GM18861 (cell line): ENCODE results near the gene APBB1IP.

ENCODE experiments used
- ATAC-seq: cut with Tn5 transposase; IDR thresholded peaks from one replicate; pipeline ENCODE4 v1.9.1; 2021; ENCODE audit not compliant: unreplicated experiment

Gene APBB1IP

GRCh38 chr10:26505491-26505890 is 67.3 kb downstream of the APBB1IP start:
- no peak for ATAC-seq

GRCh38 chr10:26506736-26507135 is 68.6 kb downstream of the APBB1IP start:
- no peak for ATAC-seq

GRCh38 chr10:26507441-26507840 is 69.3 kb downstream of the APBB1IP start:
- ATAC-seq, result no peak

- no peak for ATAC-seq
Observed at GRCh38 chr10:26508016-26508415, 69.9 kb downstream of the APBB1IP start.

DNA sequence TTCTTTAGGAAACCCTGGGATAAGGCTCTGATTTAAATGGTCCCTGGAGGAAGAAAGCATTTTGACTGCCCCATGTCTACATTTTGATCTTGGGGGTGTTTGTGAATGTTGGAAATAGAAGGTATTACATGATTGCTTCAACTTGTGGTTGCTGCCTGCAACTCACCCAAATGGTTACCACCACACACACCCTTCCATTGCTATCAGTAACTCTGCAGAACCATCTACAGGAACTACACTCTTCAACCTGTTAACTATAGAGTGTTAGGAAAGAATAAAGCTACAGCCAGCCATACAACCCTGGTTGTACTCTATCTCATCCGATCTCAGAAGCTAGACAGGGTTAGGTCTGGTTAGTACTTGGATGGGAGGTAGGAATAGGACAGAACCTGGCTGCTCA is 71.2 kb downstream of the APBB1IP start:
- no peak for ATAC-seq

GRCh38 chr10:26513101-26513500 is 75.0 kb downstream of the APBB1IP start:
- no peak for ATAC-seq

- ATAC-seq, result no peak
Observed at GRCh38 chr10:26516540-26517101, 78.5 kb downstream of the APBB1IP start.

DNA sequence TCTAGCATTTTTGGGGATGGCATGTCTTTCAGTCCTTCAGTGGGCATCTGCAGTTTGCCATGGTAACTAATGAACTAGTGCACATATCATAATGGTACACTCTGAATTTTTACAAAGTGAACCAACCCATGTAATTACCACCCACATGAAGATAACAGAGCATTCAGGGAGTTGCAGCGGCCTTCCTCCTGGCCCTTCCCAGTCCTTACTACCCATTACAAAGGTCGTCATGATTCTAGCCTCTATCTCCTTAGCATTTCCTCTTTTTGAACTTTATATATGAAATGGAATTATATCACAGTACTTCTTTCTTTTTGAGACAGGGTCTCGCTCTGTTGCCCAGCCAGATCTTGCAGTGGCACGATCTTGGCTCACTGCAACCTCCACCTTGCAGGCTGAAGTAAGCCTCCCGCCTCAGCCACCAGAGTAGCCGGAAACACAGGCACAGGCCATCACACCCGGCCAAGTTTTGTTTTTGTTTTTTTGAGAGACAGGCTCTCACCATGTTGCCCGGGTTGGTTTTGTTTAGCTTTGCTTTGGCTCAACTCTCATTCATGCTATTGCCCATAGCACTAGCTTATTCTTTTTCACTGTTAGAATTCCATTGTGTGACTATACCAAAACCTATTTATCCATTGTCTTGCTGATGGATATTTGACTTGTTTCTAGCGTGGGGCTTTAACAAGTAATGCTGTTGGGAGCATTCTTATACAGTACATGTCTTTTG is 79.2 kb downstream of the APBB1IP start:
- no peak for ATAC-seq

DNA sequence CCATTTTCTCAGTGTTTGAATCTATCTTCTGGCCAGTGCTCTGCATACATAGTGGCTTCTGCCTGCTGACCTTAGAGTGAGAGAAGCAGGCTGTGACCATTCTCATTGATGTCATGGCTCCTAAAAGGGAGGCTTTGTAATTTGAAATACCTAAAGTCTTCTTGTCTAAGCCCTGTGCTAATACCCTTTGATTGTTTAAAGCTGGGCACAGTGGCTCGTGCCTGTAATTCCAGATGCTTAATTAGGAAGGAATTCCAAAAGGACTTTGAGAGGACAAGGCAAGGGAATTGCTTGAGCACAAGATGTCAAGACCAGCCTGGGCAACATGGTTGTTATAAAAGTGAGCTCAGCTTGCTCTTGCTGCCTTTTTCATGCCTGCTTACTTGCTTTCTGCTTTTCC is 81.7 kb downstream of the APBB1IP start:
- no peak for ATAC-seq

DNA sequence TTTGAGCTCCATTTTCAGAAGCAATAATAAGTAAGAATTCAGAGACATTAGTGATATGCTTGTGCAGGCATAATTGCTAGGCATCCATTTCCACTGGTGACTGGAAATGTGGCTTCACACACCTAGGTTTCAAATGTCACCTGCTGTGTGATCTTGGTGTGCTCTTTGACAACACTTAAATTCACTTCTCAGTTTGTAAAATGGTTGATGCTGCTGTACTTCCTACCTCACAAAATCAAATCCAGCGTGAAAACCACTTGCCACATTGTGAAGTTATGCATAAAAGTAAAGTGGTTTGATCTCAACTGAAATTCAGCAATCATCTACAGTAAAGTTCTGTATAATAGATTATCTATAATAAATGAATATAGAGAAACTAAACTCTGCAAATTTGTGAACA is 82.4 kb downstream of the APBB1IP start:
- ATAC-seq, result no peak

DNA sequence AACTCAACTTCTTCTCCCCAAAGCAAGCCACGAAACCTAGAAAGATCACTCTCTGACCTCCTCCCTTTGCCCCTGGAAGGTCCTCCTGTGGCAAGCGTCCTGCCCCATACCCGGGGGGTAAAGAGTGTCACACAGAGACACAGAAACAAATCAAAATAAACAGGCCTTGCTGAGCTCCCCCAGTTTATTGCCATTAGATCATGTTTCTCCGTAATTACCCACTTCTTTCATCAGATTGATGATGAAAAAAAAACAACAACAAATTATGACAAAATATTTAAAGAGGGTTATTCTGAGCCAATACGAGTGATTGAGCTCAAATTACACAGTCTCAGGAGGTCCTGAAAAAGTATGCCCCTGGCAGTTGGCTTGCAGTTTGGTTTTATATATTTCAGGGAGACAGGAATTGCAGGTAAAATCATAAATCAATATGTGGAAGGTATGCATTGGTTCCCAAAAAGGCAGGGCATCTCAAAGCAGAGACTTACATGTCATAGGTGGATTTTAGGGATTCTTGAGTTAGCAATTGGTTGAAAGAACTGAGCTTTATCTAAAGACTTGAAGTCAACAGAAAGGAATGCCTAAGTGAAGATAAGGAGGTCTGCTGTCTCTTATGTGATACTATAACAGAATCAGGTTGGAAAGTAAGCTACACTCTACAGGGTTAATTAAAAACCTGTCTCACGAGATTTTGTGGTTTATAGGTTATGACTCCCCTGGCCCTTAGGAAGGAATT is 86.2 kb downstream of the APBB1IP start:
- no peak for ATAC-seq

DNA sequence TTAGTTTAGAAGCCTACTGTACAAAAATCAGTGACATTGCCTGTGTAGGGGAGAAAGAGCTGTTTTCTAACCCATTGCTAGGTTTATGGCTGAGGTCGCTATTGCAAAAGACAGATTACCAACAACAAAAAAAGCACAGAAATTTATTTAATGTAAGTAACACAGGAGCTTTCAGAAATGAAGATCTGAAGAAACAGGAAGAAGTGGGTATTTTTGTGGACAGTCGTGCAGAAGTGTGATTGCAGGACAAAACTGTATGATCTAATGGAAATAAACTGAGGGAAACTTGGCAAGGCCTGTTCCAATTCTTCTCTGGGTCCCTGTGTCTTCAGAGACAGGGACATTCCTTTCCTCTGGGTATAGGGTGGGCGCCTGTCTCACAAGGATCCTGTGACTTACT is 87.4 kb downstream of the APBB1IP start:
- ATAC-seq, result no peak

- no peak for ATAC-seq
Observed at GRCh38 chr10:26527018-26527417, 88.9 kb downstream of the APBB1IP start.

DNA sequence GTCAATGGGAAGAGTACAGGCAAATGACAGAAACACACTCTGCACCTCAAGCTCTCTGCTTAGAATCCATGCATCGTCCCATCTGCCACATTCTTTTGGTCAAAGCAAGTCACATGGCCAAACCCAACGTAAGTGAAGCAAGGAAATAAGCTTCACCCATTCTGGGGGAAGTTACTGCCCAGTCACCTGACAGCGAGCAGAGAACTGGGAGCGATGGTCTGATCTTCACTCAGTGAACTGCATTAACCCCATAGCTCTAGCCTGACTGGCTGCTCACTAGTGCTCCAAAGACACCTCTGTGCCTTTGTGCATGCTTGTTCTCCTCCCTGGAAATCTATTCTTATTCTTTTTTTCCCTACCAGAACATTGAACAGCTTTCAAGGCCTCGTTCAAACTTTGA is 89.9 kb downstream of the APBB1IP start:
- no peak for ATAC-seq

GRCh38 chr10:26528715-26529393 is 90.7 kb downstream of the APBB1IP start:
- peak; percentile 46 for ATAC-seq

GRCh38 chr10:26534384-26534783 is 96.2 kb downstream of the APBB1IP start:
- no peak for ATAC-seq

DNA sequence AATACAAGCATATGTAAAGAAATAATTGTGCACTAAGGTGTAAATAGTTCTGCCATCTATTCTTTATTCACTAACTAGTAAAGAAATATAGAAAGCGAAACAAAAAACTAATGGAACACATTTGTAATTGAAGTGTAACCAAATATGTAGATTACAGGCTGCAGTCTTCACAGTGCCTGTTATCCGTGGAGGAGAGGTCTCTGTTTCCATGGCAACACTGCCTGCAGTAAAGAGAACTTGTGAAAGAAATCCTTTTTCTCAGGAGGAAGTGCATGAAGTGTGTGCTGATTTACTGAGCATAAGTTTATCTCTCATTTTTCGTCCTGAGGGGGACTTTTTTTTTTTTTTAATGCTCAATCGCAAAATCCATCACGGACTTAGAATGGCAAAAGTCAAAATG is 102.5 kb downstream of the APBB1IP start:
- peak; percentile 69 for ATAC-seq

DNA sequence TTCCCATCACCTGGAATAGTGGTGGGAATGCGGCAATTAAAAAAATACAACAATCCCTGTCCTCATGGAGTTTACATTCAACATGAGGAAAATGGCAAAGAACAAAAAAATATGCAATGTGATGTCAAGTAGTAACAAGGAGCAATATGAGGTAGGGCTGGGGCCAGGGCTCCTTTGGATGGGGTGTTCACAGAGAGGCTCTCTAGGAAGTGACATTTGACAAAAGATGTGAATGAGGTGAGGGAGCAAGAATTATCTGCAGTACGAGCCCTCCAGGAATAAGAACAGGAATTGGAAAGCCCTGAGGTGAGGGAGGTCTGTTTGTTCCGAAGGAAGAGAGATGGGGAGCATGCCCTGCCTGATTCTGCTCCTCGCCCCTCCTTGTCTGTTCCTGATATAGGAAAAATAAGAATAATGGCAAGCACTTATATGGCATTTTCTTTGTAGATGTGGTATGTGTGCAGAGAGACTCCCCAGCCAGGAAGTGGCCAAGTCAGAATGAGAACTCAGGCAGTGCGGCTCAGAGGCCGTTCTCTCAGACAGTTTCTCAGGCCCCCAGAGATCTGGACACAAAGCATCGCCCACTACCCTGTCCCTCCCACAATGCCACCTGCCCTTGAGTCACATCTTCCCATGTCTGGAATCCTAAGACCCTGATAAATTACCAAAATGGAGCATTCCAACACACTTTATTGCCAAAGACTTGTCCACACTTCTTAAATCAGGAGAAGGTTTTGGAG is 105.6 kb downstream of the APBB1IP start:
- ATAC-seq, result peak; percentile 58

DNA sequence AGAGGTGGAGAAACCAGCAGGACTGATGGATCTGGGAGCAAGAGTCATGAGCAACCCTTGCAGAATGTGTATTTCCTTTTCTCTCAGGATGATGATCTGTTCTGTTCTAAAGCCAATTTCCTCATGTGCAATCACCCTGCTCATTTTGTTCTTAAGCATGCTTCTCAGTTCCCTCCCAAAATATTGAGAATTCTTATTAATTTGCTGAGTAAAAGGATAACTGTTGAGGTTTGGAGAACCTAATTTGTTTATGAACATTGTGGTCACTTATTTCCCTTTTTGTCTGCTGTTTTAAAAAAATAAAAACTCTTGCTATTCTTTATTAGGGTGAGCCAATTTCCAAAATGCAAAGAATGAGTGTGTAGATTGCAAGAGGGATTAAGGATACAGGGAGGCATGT is 106.8 kb downstream of the APBB1IP start:
- ATAC-seq, result no peak

- no peak for ATAC-seq
Observed at GRCh38 chr10:26550774-26551526, 112.8 kb downstream of the APBB1IP start.
